ENCODE results near the gene CUX1. TPM values are rescaled to one million over a fixed set of nuclear protein-coding genes. Genes with fewer than 3 reads are reported as not detected.

The CUX1 gene
- total RNA-seq, 4 donors from 2014 or later, result 52.5 to 93.6 (median 63.7) TPM

GRCh38 chr7:101891936-101892640, 74.7 kb downstream of the CUX1 start:
- H3K27ac ChIP-seq, result no peak overlapping the region
- WGBS, result 84% methylated on average over 11 of the region's 11 CpGs

GRCh38 chr7:101893341-101894082, 76.1 kb downstream of the CUX1 start:
- no peak for DNase-seq (ENCODE audit: low spot score in 2 of 2)
- no peak overlapping the region for H3K4me3 ChIP-seq
- H3K27ac ChIP-seq, result no peak overlapping the region
- no peaks in the 10 kb centered on the region for H3K27me3 ChIP-seq
- 96% methylated on average over 13 of the region's 13 CpGs for WGBS
- no peaks in the 10 kb centered on the region for H3K4me1 ChIP-seq
- H3K9me3 ChIP-seq, result no peaks in the 10 kb centered on the region
- no peak for TF ChIP-seq CTCF (IDR thresholded peaks at IDR 0.05)
- no peak for TF ChIP-seq POLR2A (IDR thresholded peaks at IDR 0.05)
- TF ChIP-seq EP300 (IDR thresholded peaks at IDR 0.05), result no peak
- TF ChIP-seq POLR2AphosphoS5 (IDR thresholded peaks at IDR 0.05), result no peak
- no peaks in the 10 kb centered on the region for H3K36me3 ChIP-seq

More at GRCh38 chr7:101891936-101892640, 74.7 kb downstream of the CUX1 start:
- H3K36me3 ChIP-seq, result no peaks in the 10 kb centered on the region
- no peaks in the 10 kb centered on the region for H3K9me3 ChIP-seq
- H3K4me1 ChIP-seq, result no peaks in the 10 kb centered on the region
- no peak overlapping the region for H3K4me3 ChIP-seq
- no peak for DNase-seq (ENCODE audit: low spot score in 2 of 2)
- no peaks in the 10 kb centered on the region for H3K27me3 ChIP-seq
- TF ChIP-seq CTCF (IDR thresholded peaks at IDR 0.05) (no peak), EP300 (IDR thresholded peaks at IDR 0.05) (no peak), POLR2AphosphoS5 (IDR thresholded peaks at IDR 0.05) (no peak), POLR2A (IDR thresholded peaks at IDR 0.05) (no peak)

GRCh38 chr7:101896316-101896715, 78.9 kb downstream of the CUX1 start:
- no peak for DNase-seq (ENCODE audit: low spot score in 2 of 2)
- Histone ChIP-seq H3K4me3 (no peak overlapping the region), H3K27ac (no peak overlapping the region), H3K27me3 (no peaks in the 10 kb centered on the region), H3K4me1 (peaks cover 12% of the 10 kb centered on the region), H3K9me3 (no peaks in the 10 kb centered on the region), H3K36me3 (no peaks in the 10 kb centered on the region)
- 88% methylated on average over 9 of the region's 9 CpGs for WGBS
- TF ChIP-seq POLR2A (IDR thresholded peaks at IDR 0.05) (no peak), EP300 (IDR thresholded peaks at IDR 0.05) (no peak), POLR2AphosphoS5 (IDR thresholded peaks at IDR 0.05) (no peak), CTCF (IDR thresholded peaks at IDR 0.05) (no peak)

GRCh38 chr7:101896941-101897340, 79.5 kb downstream of the CUX1 start:
- Histone ChIP-seq H3K4me1 (peaks cover 18% of the 10 kb centered on the region), H3K4me3 (no peak overlapping the region), H3K27me3 (no peaks in the 10 kb centered on the region), H3K9me3 (no peaks in the 10 kb centered on the region), H3K27ac (no peak overlapping the region), H3K36me3 (no peaks in the 10 kb centered on the region)
- TF ChIP-seq POLR2AphosphoS5 (IDR thresholded peaks at IDR 0.05) (no peak), EP300 (IDR thresholded peaks at IDR 0.05) (no peak), POLR2A (IDR thresholded peaks at IDR 0.05) (no peak), CTCF (IDR thresholded peaks at IDR 0.05) (no peak)
- 91% methylated on average over 7 of the region's 7 CpGs for WGBS
- no peak for DNase-seq (ENCODE audit: low spot score in 2 of 2)

- DNase-seq (ENCODE audit: low spot score in 2 of 2), result no peak
- no peaks in the 10 kb centered on the region for H3K36me3 ChIP-seq
- no peaks in the 10 kb centered on the region for H3K9me3 ChIP-seq
- no peak for TF ChIP-seq POLR2AphosphoS5 (IDR thresholded peaks at IDR 0.05)
- TF ChIP-seq CTCF (IDR thresholded peaks at IDR 0.05), result no peak
- no peak for TF ChIP-seq EP300 (IDR thresholded peaks at IDR 0.05)
- no peak for TF ChIP-seq POLR2A (IDR thresholded peaks at IDR 0.05)
- H3K27me3 ChIP-seq, result no peaks in the 10 kb centered on the region
- peaks cover 21% of the 10 kb centered on the region for H3K4me1 ChIP-seq
- 60% methylated on average over 10 of the region's 10 CpGs for WGBS
- H3K4me3 ChIP-seq, result no peak overlapping the region
- no peak overlapping the region for H3K27ac ChIP-seq
These were observed 80.7 kb downstream of the CUX1 start for GRCh38 chr7:101898106-101898505.

Data from suprapubic skin (tissue), 4 donors.